SK-N-MC (cell line): ENCODE results near the gene NFIB.

Experiments used
- DNase-seq: peaks from one replicate; pipeline ENCODE4 v3.0.0-alpha.2; 2011; ENCODE audit warnings: low read depth, low spot score
- H3K27ac ChIP-seq: fragments of 200-600 bp; sonication (generic); 2 replicates; pipeline ENCODE4 v1.5.1; 2016; ENCODE audit warnings: mixed run types
- H3K36me3 ChIP-seq: fragments of 200-600 bp; sonication (generic); 2 replicates; pipeline ENCODE4 v1.6.1; 2017; ENCODE audit warnings: antibody characterized with exemption, low read length, mixed read lengths; ENCODE audit not compliant: insufficient read depth
- H3K4me3 ChIP-seq: fragments of 200-600 bp; sonication (generic); 2 replicates; pipeline ENCODE4 v1.5.1; 2016
- H3K9ac ChIP-seq: fragments of 200-600 bp; sonication (generic); 2 replicates; pipeline ENCODE4 v1.8.0; 2017; ENCODE audit warnings: mixed run types, mixed read lengths; ENCODE audit not compliant: insufficient read length
- H3K9me3 ChIP-seq: fragments of 200-600 bp; sonication (generic); 2 replicates; pipeline ENCODE4 v1.6.1; 2017; ENCODE audit warnings: low read depth, mild to moderate bottlenecking, antibody characterized with exemption, low read length, moderate library complexity, mixed read lengths
- EZH2 ChIP-seq: fragments of 200-600 bp; sonication (generic); IDR thresholded peaks from one replicate; pipeline ENCODE4 v1.6.1; 2017; ENCODE audit warnings: antibody characterized with exemption
- FOXP2 ChIP-seq: optimal IDR thresholded peaks from 2 replicates; pipeline ENCODE3; 2011; ENCODE audit warnings: mild to moderate bottlenecking, moderate library complexity; ENCODE audit not compliant: insufficient read depth; ENCODE audit errors: extremely low read length, control extremely low read depth
- POLR2AphosphoS5 ChIP-seq: IDR thresholded peaks from 2 replicates; pipeline ENCODE4 v1.6.1; 2012; ENCODE audit warnings: mild to moderate bottlenecking, low read depth, low read length, borderline replicate concordance

Gene NFIB

GRCh38 chr9:14188011-14188410 lies 125.9 kb downstream of the NFIB start:
- H3K9ac ChIP-seq: no peak overlapping the region
- H3K9me3 ChIP-seq: no peaks in the 10 kb centered on the region
- no peak overlapping the region for H3K4me3 ChIP-seq
- TF ChIP-seq EZH2: no peak
- no peak for TF ChIP-seq FOXP2
- no peak for TF ChIP-seq POLR2AphosphoS5
- no peak for DNase-seq
- peak overlapping the region; percentile 56; the same call in 1 of the 2 replicates for H3K27ac ChIP-seq
- H3K36me3 ChIP-seq: no peaks in the 10 kb centered on the region

- Histone ChIP-seq H3K9ac (no peak overlapping the region), H3K27ac (no peak overlapping the region), H3K9me3 (no peaks in the 10 kb centered on the region), H3K4me3 (no peak overlapping the region), H3K36me3 (no peaks in the 10 kb centered on the region)
- DNase-seq: no peak
- no peak for TF ChIP-seq POLR2AphosphoS5
- no peak for TF ChIP-seq FOXP2
- no peak for TF ChIP-seq EZH2
Observed at GRCh38 chr9:14186096-14186495, 127.8 kb downstream of the NFIB start.

GRCh38 chr9:14185016-14185415 lies 128.9 kb downstream of the NFIB start:
- Histone ChIP-seq H3K9ac (no peak overlapping the region), H3K36me3 (no peaks in the 10 kb centered on the region), H3K9me3 (no peaks in the 10 kb centered on the region), H3K4me3 (no peak overlapping the region), H3K27ac (no peak overlapping the region)
- no peak for TF ChIP-seq EZH2
- TF ChIP-seq FOXP2: no peak
- TF ChIP-seq POLR2AphosphoS5: no peak
- DNase-seq: no peak

GRCh38 chr9:14183001-14183400 lies 130.9 kb downstream of the NFIB start:
- no peaks in the 10 kb centered on the region for H3K9me3 ChIP-seq
- no peaks in the 10 kb centered on the region for H3K36me3 ChIP-seq
- H3K9ac ChIP-seq: no peak overlapping the region
- no peak for TF ChIP-seq FOXP2
- TF ChIP-seq EZH2: no peak
- TF ChIP-seq POLR2AphosphoS5: no peak
- H3K4me3 ChIP-seq: no peak overlapping the region
- no peak overlapping the region for H3K27ac ChIP-seq
- no peak for DNase-seq

GRCh38 chr9:14180960-14181537 lies 132.9 kb downstream of the NFIB start:
- H3K9ac ChIP-seq: no peak overlapping the region
- peaks cover 4% of the 10 kb centered on the region; the same call in 1 of the 2 replicates for H3K36me3 ChIP-seq
- H3K4me3 ChIP-seq: no peak overlapping the region
- TF ChIP-seq EZH2 (no peak), POLR2AphosphoS5 (no peak), FOXP2 (no peak)
- H3K9me3 ChIP-seq: no peaks in the 10 kb centered on the region
- H3K27ac ChIP-seq: no peak overlapping the region
- no peak for DNase-seq

- peaks cover 4% of the 10 kb centered on the region; the same call in 1 of the 2 replicates for H3K36me3 ChIP-seq
- no peaks in the 10 kb centered on the region for H3K9me3 ChIP-seq
- no peak overlapping the region for H3K4me3 ChIP-seq
- no peak overlapping the region for H3K27ac ChIP-seq
- TF ChIP-seq POLR2AphosphoS5 (no peak), EZH2 (no peak), FOXP2 (no peak)
- no peak overlapping the region for H3K9ac ChIP-seq
- no peak for DNase-seq
Observed at GRCh38 chr9:14180093-14180959, 133.6 kb downstream of the NFIB start.

GRCh38 chr9:14179449-14179848 lies 134.5 kb downstream of the NFIB start:
- TF ChIP-seq FOXP2: no peak
- TF ChIP-seq POLR2AphosphoS5: no peak
- TF ChIP-seq EZH2: no peak
- DNase-seq: no peak
- H3K9ac ChIP-seq: no peak overlapping the region

GRCh38 chr9:14175778-14176177 lies 138.2 kb downstream of the NFIB start:
- no peak overlapping the region for H3K4me3 ChIP-seq
- no peak for DNase-seq
- no peak for TF ChIP-seq FOXP2
- TF ChIP-seq POLR2AphosphoS5: no peak
- no peak for TF ChIP-seq EZH2

More at GRCh38 chr9:14179449-14179848, 134.5 kb downstream of the NFIB start:
- Histone ChIP-seq H3K27ac (no peak overlapping the region; the same call in 1 of the 2 replicates), H3K9me3 (no peaks in the 10 kb centered on the region), H3K36me3 (peaks cover 4% of the 10 kb centered on the region; the same call in 1 of the 2 replicates), H3K4me3 (no peak overlapping the region)

GRCh38 chr9:14173713-14174112 lies 140.2 kb downstream of the NFIB start:
- H3K9me3 ChIP-seq: no peaks in the 10 kb centered on the region
- TF ChIP-seq FOXP2 (no peak), POLR2AphosphoS5 (no peak; the same call in 1 of the 2 replicates), EZH2 (no peak)
- no peak overlapping the region for H3K4me3 ChIP-seq
- H3K36me3 ChIP-seq: peaks cover 4% of the 10 kb centered on the region; the same call in 1 of the 2 replicates
- H3K9ac ChIP-seq: no peak overlapping the region
- peak overlapping the region; percentile 30; the same call in 1 of the 2 replicates for H3K27ac ChIP-seq
- DNase-seq: peak; percentile 89

More at GRCh38 chr9:14175778-14176177, 138.2 kb downstream of the NFIB start:
- Histone ChIP-seq H3K9me3 (no peaks in the 10 kb centered on the region), H3K36me3 (peaks cover 4% of the 10 kb centered on the region; the same call in 1 of the 2 replicates), H3K27ac (no peak overlapping the region), H3K9ac (no peak overlapping the region)
